Vagina (tissue), 2 donors: ENCODE measurements around the gene PLEKHA5.

Experiments
- POLR2A ChIP-seq, 2 donors: fragments of 450-650 bp; IDR thresholded peaks; one replicate each; pipeline ENCODE4 v1.6.1; 2017; ENCODE audit warnings: antibody characterized with exemption in 2 of 2, mild to moderate bottlenecking in 2 of 2, moderate library complexity in 2 of 2
- TF ChIP-seq, protein P1 (sequence below), 3 experiments: fragments of 450-650 bp in 2 of 3; fragments of 200-600 bp in 1 of 3; sonication (generic) in 1 of 3; IDR thresholded peaks; one replicate each; pipeline ENCODE4 v1.5.1; 2017 to 2019; ENCODE audit warnings: antibody characterized with exemption in 3 of 3, mild to moderate bottlenecking in 2 of 3, moderate library complexity in 2 of 3

DNA sequence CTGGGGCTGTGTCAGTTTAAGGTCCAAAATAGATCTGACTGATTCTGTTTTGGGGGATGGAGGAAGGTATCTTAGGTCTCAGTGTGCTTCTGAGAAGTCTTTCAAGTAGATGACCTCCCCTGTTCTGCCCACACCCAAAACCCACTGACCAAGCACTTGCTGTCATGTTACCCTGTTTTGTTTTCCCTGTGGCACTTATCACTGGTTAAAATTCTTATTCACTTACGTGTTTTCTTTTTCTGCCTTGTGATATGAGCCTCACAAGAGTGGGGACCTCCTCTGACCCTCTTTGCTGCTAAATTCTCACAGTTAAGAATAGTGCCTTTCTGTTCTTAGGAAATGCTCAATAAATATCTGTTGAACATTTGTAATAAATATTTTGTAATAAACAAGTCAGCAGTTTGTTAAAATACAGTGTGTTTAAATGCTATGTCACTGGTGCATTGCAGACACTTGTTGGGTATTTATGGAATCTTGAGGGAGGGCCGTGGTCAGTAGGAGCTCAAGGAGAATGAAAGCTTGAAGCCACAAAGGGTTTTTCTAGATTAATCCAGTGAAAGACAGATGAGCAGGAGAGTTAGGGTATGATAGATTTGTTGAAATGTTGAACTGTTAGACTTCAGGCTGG lies 20.9 kb downstream of the PLEKHA5 start:
- TF ChIP-seq, protein P1, sequence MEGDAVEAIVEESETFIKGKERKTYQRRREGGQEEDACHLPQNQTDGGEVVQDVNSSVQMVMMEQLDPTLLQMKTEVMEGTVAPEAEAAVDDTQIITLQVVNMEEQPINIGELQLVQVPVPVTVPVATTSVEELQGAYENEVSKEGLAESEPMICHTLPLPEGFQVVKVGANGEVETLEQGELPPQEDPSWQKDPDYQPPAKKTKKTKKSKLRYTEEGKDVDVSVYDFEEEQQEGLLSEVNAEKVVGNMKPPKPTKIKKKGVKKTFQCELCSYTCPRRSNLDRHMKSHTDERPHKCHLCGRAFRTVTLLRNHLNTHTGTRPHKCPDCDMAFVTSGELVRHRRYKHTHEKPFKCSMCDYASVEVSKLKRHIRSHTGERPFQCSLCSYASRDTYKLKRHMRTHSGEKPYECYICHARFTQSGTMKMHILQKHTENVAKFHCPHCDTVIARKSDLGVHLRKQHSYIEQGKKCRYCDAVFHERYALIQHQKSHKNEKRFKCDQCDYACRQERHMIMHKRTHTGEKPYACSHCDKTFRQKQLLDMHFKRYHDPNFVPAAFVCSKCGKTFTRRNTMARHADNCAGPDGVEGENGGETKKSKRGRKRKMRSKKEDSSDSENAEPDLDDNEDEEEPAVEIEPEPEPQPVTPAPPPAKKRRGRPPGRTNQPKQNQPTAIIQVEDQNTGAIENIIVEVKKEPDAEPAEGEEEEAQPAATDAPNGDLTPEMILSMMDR (IDR thresholded peaks at IDR 0.05): no peak
- TF ChIP-seq POLR2A (IDR thresholded peaks at IDR 0.05): no peak
